Measurements from ENCODE around the gene SLC46A1. TPM values are rescaled to one million over a fixed set of nuclear protein-coding genes. Genes with fewer than 3 reads are reported as not detected.
A peak's percentile ranks its signal among the peaks of the same experiment; 100 is the strongest.

Gene SLC46A1
- total and polyA plus RNA-seq, 2 donors (not counting 1 experiment from before 2014, with no cell fraction given), result 2.5 to 4.3 TPM

DNA sequence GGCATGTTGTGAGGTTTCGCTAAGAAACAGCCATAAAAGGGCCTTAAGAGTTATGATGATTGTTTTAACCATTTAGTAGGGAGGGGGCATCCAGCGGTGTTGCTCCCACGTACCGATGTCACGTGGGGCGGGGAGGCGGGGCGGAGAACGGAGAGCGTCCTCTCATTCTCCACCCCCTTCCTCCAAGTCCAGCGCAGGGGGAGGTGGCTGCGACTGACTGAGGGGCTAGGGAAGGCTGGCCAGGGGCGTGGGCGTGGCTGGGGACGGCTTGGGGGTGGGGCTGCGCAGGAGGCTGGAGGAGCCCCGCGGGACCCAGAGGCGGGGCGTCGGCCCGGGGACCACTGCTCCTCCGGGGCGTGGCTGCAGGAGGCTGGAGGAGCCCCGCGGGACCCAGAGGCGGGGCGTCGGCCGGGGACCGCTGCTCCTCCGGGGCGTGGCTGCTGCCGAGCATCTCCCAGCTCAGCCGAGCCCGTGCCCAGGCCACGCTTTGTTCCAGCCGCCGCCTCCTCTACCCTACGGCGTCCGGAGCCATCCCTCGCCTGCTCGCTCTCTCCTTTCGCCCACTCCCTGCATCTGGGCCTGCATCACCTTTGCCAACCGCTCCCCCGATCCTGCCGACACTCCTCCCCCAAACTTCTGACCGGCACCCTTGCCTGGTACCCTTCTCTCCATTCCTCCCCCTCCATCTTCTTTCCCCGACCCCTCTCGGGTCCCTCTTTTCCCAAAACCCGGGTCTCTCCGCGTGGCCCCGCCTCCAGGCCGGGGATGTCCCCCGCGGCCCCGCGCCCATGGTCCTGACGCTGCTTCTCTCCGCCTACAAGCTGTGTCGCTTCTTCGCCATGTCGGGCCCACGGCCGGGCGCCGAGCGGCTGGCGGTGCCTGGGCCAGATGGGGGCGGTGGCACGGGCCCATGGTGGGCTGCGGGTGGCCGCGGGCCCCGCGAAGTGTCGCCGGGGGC is 34.5 kb downstream of the SLC46A1 start, which contains the start of gene SARM1:
SARM1 (plus strand) TSS at position 450 of the 958 bp plus-strand sequence; CDS start at position 789, 339 bp downstream.
- H3K79me2 ChIP-seq (ENCODE audit: control insufficient read depth, insufficient read depth, low read length), result peaks cover 8% of the 10 kb centered on the region
- Mint-ChIP-seq H3K4me3 (peak within 1 kb of the TSS; percentile 99), H3K9me3 (ENCODE audit: insufficient read depth) (no peaks in the 10 kb centered on the region), H3K4me1 (peaks cover 22% of the 10 kb centered on the region), H3K27me3 (no peaks in the 10 kb centered on the region), H3K27ac (peak within 1 kb of the TSS; percentile 96)
- peaks cover 22% of the 10 kb centered on the region for H4K20me1 ChIP-seq (ENCODE audit: control insufficient read depth, insufficient read depth, low read length, poor library complexity, severe bottlenecking)
- peak within 1 kb of the TSS; percentile 92 for H3K4me2 ChIP-seq (replicated peaks; ENCODE audit: low read depth, low read length, poor library complexity, severe bottlenecking)
- H3K4me1 ChIP-seq (ENCODE audit: control insufficient read depth in 2 of 2, insufficient read depth in 2 of 2, low read length in 2 of 2), result peaks cover 14 to 23% of the 10 kb centered on the region in 2 donors
- no peak for TF ChIP-seq CTCF (IDR thresholded peaks at IDR 0.05)
- TF ChIP-seq EZH2 (IDR thresholded peaks at IDR 0.05; ENCODE audit: borderline replicate concordance, insufficient read depth, low read depth, low read length, poor library complexity, severe bottlenecking), result no peak
- under 1% methylated on average over 70 of the region's 80 CpGs for WGBS (ENCODE audit: insufficient coverage)
- peak within 1 kb of the TSS; percentile 71 to 72 for H3K27ac ChIP-seq (ENCODE audit: low read length in 2 of 2)
- peak; percentile 90 for ATAC-seq (ENCODE audit: low read depth)
- peak within 1 kb of the TSS; percentile 43 to 81 (median 74) for H3K4me3 ChIP-seq (ENCODE audit: control extremely low read depth in 1 of 5, extremely low read depth in 1 of 5, insufficient read depth in 1 of 5, low read depth in 2 of 5, low read length in 4 of 5)
- H3K36me3 ChIP-seq (replicated peaks in 1 of 2; ENCODE audit: control extremely low read depth in 1 of 2, control insufficient read depth in 1 of 2, extremely low read depth in 1 of 2, insufficient read depth in 2 of 2, low read length in 1 of 2), result peaks cover 0 to 3% of the 10 kb centered on the region in 2 experiments
- peak; percentile 90 for DNase-seq
- no peaks in the 10 kb centered on the region for H3K27me3 ChIP-seq (replicated peaks in 1 of 4; ENCODE audit: control extremely low read depth in 1 of 4, control insufficient read depth in 3 of 4, insufficient read depth in 4 of 4, low read length in 3 of 4)
- intact Hi-C loops (cut with micrococcal nuclease), result loop anchor here (1.0 to 5.0 kb wide), 5 partner anchors 13 to 52 kb away; partner anchors contain the start of genes IFT20, POLDIP2, SLC46A1 and TMEM97
- H3K9me3 ChIP-seq (ENCODE audit: control extremely low read depth in 1 of 3, control insufficient read depth in 2 of 3, insufficient read depth in 1 of 3, low read length in 2 of 3), result no peaks in the 10 kb centered on the region
- CTCF ChIA-PET, result interaction anchor here (1.4 to 3.8 kb wide), 2 partner anchors 13 to 36 kb away, joined by 6 to 19 read pairs; partner anchors contain the start of genes IFT20, POLDIP2 and TNFAIP1
- H3K9ac ChIP-seq (ENCODE audit: low read length), result peak within 1 kb of the TSS; percentile 71
- POLR2A ChIA-PET, result no interaction called here
- peak within 1 kb of the TSS; percentile 88 for H2AFZ ChIP-seq (ENCODE audit: insufficient read depth, low read depth, low read length, poor library complexity, severe bottlenecking)
